Thoracic aorta (tissue), 2 donors: Measurements from ENCODE around the gene CCDC89. TPM values are rescaled to one million over a fixed set of nuclear protein-coding genes. Genes with fewer than 3 reads are reported as not detected.

Experiments
- ATAC-seq: fragments of 150-250 bp; one replicate; pipeline ENCODE4 v1.8.0; 2017; ENCODE audit warnings: low read depth; ENCODE audit not compliant: insufficient number of reproducible peaks, low FRiP score
- DNase-seq: peaks from one replicate; pipeline ENCODE4 v3.0.0-alpha.2; 2020; ENCODE audit warnings: low spot score
- H3K27ac ChIP-seq, 2 donors: fragments of 200-600 bp; sonication (generic); 1 replicate in 1 of 2; 2 replicates in 1 of 2; pipeline ENCODE4 v1.5.1; 2016; ENCODE audit warnings: mild to moderate bottlenecking in 2 of 2, moderate library complexity in 2 of 2
- H3K27me3 ChIP-seq: fragments of 200-600 bp; sonication (generic); replicated peaks from 2 replicates; pipeline ENCODE4 v1.6.0; 2016; ENCODE audit warnings: mild to moderate bottlenecking; ENCODE audit not compliant: insufficient read depth
- H3K36me3 ChIP-seq: fragments of 200-600 bp; sonication (generic); one replicate; pipeline ENCODE4 v1.5.1; 2016
- H3K4me1 ChIP-seq, 2 donors: fragments of 200-600 bp; sonication (generic); 1 replicate in 1 of 2; 2 replicates in 1 of 2; pipeline versions ENCODE4 v1.5.1 to v1.6.0; 2016; ENCODE audit warnings: low read depth in 2 of 2, mild to moderate bottlenecking in 1 of 2; ENCODE audit not compliant: control insufficient read depth in 1 of 2
- H3K4me3 ChIP-seq: fragments of 200-600 bp; sonication (generic); 2 replicates; pipeline ENCODE4 v1.5.1; 2016; ENCODE audit warnings: mild to moderate bottlenecking
- H3K9me3 ChIP-seq: fragments of 200-600 bp; sonication (generic); 2 replicates; pipeline ENCODE4 v1.5.1; 2016
- total RNA-seq, 2 donors: library from RNA; depleted of rRNA; stranded (reverse); fragments of >200 nt; gene quantifications; one replicate each; pipeline versions ENCODE4 v1.1.0 to v1.2.3, GENCODE V29; 2016
- TF ChIP-seq, protein P1 (sequence below): fragments of 200-600 bp; sonication (generic); IDR thresholded peaks from one replicate; pipeline ENCODE4 v1.5.1; 2019; ENCODE audit warnings: antibody characterized with exemption

CCDC89 gene
- total RNA-seq, 2 donors from 2014 or later: 0.81 to 2.3 TPM

DNA sequence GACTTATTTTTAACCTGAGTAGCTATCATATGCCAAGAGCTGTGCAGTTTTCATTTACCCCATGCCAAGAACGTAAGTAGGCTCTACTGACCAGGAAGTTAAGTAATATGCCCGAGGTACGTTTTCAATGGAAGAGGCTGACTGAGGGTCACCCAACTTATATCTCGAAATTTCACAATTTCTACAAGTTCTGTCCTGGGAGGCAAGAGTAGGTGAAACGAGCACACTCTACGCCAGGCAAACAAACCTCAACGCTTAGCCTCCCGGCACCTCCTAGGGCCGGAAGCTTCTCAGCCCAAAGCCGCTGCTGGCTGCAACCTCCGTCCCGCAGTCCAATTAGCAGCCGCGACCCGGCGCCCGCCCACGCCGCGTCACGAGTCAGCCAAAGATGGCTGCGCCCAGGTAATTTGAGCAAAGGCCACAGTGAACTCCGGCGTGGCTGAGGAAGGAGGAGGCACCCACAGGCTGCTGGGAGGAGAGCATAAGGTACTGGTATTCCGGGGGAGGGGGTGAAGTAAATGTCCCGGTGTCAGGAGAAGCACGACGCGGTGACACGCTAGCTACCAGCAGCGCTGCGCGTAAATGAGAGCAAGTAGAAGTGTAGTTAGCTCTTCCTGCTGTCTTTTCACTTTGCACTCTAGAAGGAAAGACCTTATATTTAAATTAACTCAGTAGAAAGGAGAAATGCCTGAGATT is 38.2 kb downstream of the CCDC89 start, which contains the start of gene TMEM126A:
Gene TMEM126A (plus strand): TSS at position 364 of the 696 bp plus-strand sequence. CDS start 2,289 bp downstream, outside the sequence.
- H3K27ac ChIP-seq: peak within 1 kb of the TSS; percentile 69 to 80
- H3K4me3 ChIP-seq: peak within 1 kb of the TSS; percentile 79
- no peaks in the 10 kb centered on the region for H3K9me3 ChIP-seq
- peaks cover 10 to 18% of the 10 kb centered on the region in 2 donors for H3K4me1 ChIP-seq
- H3K36me3 ChIP-seq: no peaks in the 10 kb centered on the region
- no peaks in the 10 kb centered on the region for H3K27me3 ChIP-seq
- ATAC-seq (peak; percentile 78), DNase-seq (peak; percentile 50)
- TF ChIP-seq, protein P1, sequence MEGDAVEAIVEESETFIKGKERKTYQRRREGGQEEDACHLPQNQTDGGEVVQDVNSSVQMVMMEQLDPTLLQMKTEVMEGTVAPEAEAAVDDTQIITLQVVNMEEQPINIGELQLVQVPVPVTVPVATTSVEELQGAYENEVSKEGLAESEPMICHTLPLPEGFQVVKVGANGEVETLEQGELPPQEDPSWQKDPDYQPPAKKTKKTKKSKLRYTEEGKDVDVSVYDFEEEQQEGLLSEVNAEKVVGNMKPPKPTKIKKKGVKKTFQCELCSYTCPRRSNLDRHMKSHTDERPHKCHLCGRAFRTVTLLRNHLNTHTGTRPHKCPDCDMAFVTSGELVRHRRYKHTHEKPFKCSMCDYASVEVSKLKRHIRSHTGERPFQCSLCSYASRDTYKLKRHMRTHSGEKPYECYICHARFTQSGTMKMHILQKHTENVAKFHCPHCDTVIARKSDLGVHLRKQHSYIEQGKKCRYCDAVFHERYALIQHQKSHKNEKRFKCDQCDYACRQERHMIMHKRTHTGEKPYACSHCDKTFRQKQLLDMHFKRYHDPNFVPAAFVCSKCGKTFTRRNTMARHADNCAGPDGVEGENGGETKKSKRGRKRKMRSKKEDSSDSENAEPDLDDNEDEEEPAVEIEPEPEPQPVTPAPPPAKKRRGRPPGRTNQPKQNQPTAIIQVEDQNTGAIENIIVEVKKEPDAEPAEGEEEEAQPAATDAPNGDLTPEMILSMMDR: no peak

DNA sequence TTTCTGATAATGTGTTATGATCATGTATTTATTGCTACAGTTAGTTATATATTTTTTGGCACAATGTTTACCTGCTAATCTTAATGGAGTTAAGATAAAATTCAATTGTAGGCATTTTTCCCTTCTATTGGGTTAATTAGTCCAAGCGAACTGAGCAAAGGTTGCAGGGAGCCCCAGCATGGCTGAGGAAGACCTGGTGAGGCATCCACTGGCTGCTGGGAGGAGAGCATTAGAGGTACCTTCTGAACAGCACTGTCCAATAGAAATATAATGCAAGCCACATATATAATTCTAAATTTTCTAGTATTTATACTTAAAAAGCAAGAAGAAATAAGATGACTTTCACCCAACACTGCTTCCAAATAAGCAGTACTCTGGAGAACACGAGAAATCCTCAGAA is 38.9 kb downstream of the CCDC89 start:
- no peak for ATAC-seq
- Histone ChIP-seq H3K27me3 (no peaks in the 10 kb centered on the region), H3K9me3 (no peaks in the 10 kb centered on the region)

DNA sequence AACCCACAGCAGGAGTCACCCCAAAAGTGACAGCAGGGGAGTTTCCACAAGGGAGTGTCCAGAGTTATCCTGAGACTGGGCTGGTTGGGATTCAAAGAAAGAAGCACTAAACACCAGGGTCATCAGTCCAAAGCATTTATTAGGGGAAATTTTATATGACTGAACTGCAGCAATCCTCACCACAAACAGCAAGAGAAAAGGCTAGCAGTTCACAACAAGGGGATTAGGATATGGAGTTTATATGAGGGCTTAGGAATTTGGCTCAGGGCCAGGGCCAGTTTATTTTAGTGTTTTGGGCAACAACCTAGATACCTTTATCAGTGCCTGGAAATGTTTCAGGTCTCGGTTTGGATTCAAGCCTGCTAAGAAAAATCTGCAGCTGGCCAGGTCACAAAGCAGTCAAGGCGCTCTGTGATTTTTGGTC is 42.8 kb downstream of the CCDC89 start:
- no peaks in the 10 kb centered on the region for H3K36me3 ChIP-seq
- ATAC-seq: no peak
- TF ChIP-seq, protein P1: no peak

More for the DNA sequence above, 38.9 kb downstream of the CCDC89 start:
- peak overlapping the region; percentile 69 to 80 for H3K27ac ChIP-seq
- no peaks in the 10 kb centered on the region for H3K36me3 ChIP-seq
- no peak for DNase-seq
- H3K4me3 ChIP-seq: peak overlapping the region; percentile 79
- peaks cover 10 to 18% of the 10 kb centered on the region in 2 donors for H3K4me1 ChIP-seq
- TF ChIP-seq, protein P1: no peak

DNA sequence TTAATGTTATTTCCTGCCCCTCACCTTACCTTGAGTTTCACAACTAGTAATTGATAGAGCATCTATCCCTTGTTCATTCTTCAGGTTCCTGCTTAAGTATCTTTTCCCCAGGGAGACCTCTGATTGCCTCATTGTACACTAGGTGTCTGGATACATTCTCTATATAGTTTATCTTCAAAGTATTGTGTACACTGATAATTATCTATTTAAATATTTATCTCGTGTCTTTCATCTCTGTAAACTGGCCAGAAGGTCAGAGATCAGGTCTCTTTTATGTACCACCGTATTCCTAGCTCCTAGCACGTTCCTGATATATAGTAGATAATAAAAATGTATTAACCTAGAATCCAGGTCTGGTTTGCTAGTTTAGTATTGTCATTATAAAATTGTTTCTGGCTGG is 51.2 kb downstream of the CCDC89 start:
- Histone ChIP-seq H3K27ac (no peak overlapping the region), H3K4me3 (no peak overlapping the region), H3K27me3 (no peaks in the 10 kb centered on the region), H3K36me3 (peaks cover 7% of the 10 kb centered on the region), H3K4me1 (peaks cover 0 to 3% of the 10 kb centered on the region in 2 donors), H3K9me3 (no peaks in the 10 kb centered on the region)
- TF ChIP-seq, protein P1: no peak
- ATAC-seq (no peak), DNase-seq (no peak)

More for the DNA sequence above, 42.8 kb downstream of the CCDC89 start:
- no peak for DNase-seq
- Histone ChIP-seq H3K4me3 (no peak overlapping the region), H3K4me1 (peaks cover 5 to 8% of the 10 kb centered on the region in 2 donors), H3K27ac (no peak overlapping the region), H3K27me3 (no peaks in the 10 kb centered on the region), H3K9me3 (no peaks in the 10 kb centered on the region)

Other genes with a start within 250 kb of the CCDC89 start
- 10 to 100 TPM in 1 of 2 donors, 1 to 10 TPM in 1; 3.8 to 16.4 TPM for gene DLG2, start 58.9 kb downstream of the CCDC89 start, total RNA-seq
- 10 to 100 TPM; 36.8 to 51.7 TPM for gene TMEM126B, start 57.6 kb downstream of the CCDC89 start, total RNA-seq
- gene TMEM126A, start 38.2 kb downstream of the CCDC89 start, total RNA-seq: 10 to 100 TPM; 11.0 to 25.4 TPM
- 10 to 100 TPM; 74.9 to 88.3 TPM for gene CREBZF, start 21.1 kb downstream of the CCDC89 start, total RNA-seq
- gene SYTL2, start 124.9 kb upstream of the CCDC89 start, total RNA-seq: 10 to 100 TPM; 27.8 to 36.0 TPM
- not detected for gene CCDC83, start 169.2 kb upstream of the CCDC89 start, total RNA-seq